Tibial artery (tissue), 4 donors: Measurements from ENCODE around the gene DDX50.

Experiments
- DNase-seq, 2 donors: peaks; one replicate each; pipeline ENCODE4 v3.0.0-alpha.2; 2019
- H3K27ac ChIP-seq, 2 donors: fragments of 200-600 bp; sonication (generic) in 1 of 2; 1 replicate in 1 of 2; 2 replicates in 1 of 2; pipeline ENCODE4 v1.5.1; 2018 to 2019; ENCODE audit warnings: mild to moderate bottlenecking in 1 of 2
- H3K27me3 ChIP-seq, 2 donors: fragments of 200-600 bp; sonication (generic) in 1 of 2; one replicate each; pipeline versions ENCODE4 v1.5.1 to v1.6.0; 2016 to 2019
- H3K36me3 ChIP-seq, 3 donors: fragments of 200-600 bp; sonication (generic) in 2 of 3; one replicate each; pipeline ENCODE4 v1.5.1; 2016 to 2019; ENCODE audit warnings: mild to moderate bottlenecking in 2 of 3
- H3K4me1 ChIP-seq, 4 donors: fragments of 200-600 bp; sonication (generic) in 2 of 4; 1 replicate in 3 of 4; 2 replicates in 1 of 4; pipeline ENCODE4 v1.5.1; 2016 to 2019
- H3K4me3 ChIP-seq, 2 donors: fragments of 200-600 bp; sonication (generic) in 1 of 2; 1 replicate in 1 of 2; 2 replicates in 1 of 2; pipeline ENCODE4 v1.5.1; 2018 to 2019; ENCODE audit warnings: mild to moderate bottlenecking in 2 of 2
- H3K9me3 ChIP-seq, 3 donors: fragments of 200-600 bp; sonication (generic) in 1 of 3; one replicate each; pipeline ENCODE4 v1.5.1; 2016 to 2019
- CTCF ChIP-seq, 2 experiments: fragments of 200-600 bp in 1 of 2; fragments of 450-650 bp in 1 of 2; IDR thresholded peaks; one replicate each; pipeline ENCODE4 v1.5.1; 2017 to 2019; ENCODE audit warnings: antibody characterized with exemption in 2 of 2, mild to moderate bottlenecking in 1 of 2, moderate library complexity in 1 of 2
- intact Hi-C: fragments of 100-400 bp; cut with DNase I; formaldehyde crosslinking; loops from one replicate; pipeline ENCODE4 v1.15.0; 2023; ENCODE audit warnings: low total_unique reads

The DDX50 gene

GRCh38 chr10:68876246-68877138 is 24.6 kb upstream of the DDX50 start:
- H3K27me3 ChIP-seq, result no peaks in the 10 kb centered on the region
- no peaks in the 10 kb centered on the region for H3K36me3 ChIP-seq
- no peaks in the 10 kb centered on the region for H3K9me3 ChIP-seq
- intact Hi-C loops, result no loop called here
- H3K4me1 ChIP-seq, result peaks cover 0 to 15% (median 4%) of the 10 kb centered on the region in 4 donors
- H3K4me3 ChIP-seq, result no peak overlapping the region
- no peak for DNase-seq
- H3K27ac ChIP-seq, result no peak overlapping the region
- no peak for TF ChIP-seq CTCF (IDR thresholded peaks at IDR 0.05)

GRCh38 chr10:68877482-68878110 is 23.5 kb upstream of the DDX50 start:
- Histone ChIP-seq H3K4me1 (peaks cover 0 to 4% (median 0%) of the 10 kb centered on the region in 4 donors), H3K36me3 (no peaks in the 10 kb centered on the region), H3K27ac (no peak overlapping the region), H3K9me3 (no peaks in the 10 kb centered on the region), H3K4me3 (no peak overlapping the region), H3K27me3 (peaks cover 0 to 2% of the 10 kb centered on the region in 2 donors)
- intact Hi-C loops, result no loop called here
- no peak for TF ChIP-seq CTCF (IDR thresholded peaks at IDR 0.05)
- DNase-seq, result no peak

- Histone ChIP-seq H3K27ac (no peak overlapping the region), H3K4me3 (no peak overlapping the region), H3K9me3 (no peaks in the 10 kb centered on the region), H3K27me3 (peaks cover 0 to 3% of the 10 kb centered on the region in 2 donors), H3K4me1 (no peaks in the 10 kb centered on the region), H3K36me3 (no peaks in the 10 kb centered on the region)
- DNase-seq, result no peak
- no peak for TF ChIP-seq CTCF (IDR thresholded peaks at IDR 0.05)
- intact Hi-C loops, result no loop called here
These were observed 22.6 kb upstream of the DDX50 start for GRCh38 chr10:68878496-68878895.

- intact Hi-C loops, result no loop called here
These were observed 21.5 kb upstream of the DDX50 start for GRCh38 chr10:68879628-68880027.

GRCh38 chr10:68880181-68880580 is 20.9 kb upstream of the DDX50 start:
- Histone ChIP-seq H3K4me1 (no peaks in the 10 kb centered on the region), H3K27ac (no peak overlapping the region), H3K36me3 (no peaks in the 10 kb centered on the region), H3K9me3 (no peaks in the 10 kb centered on the region), H3K4me3 (no peak overlapping the region), H3K27me3 (peaks cover 0 to 3% of the 10 kb centered on the region in 2 donors)
- intact Hi-C loops, result no loop called here
- no peak for DNase-seq
- no peak for TF ChIP-seq CTCF (IDR thresholded peaks at IDR 0.05)

More at GRCh38 chr10:68879628-68880027, 21.5 kb upstream of the DDX50 start:
- H3K27ac ChIP-seq, result no peak overlapping the region
- no peak overlapping the region for H3K4me3 ChIP-seq
- no peaks in the 10 kb centered on the region for H3K36me3 ChIP-seq
- peaks cover 0 to 3% of the 10 kb centered on the region in 2 donors for H3K27me3 ChIP-seq
- DNase-seq, result no peak
- no peak for TF ChIP-seq CTCF (IDR thresholded peaks at IDR 0.05)
- H3K9me3 ChIP-seq, result no peaks in the 10 kb centered on the region
- H3K4me1 ChIP-seq, result no peaks in the 10 kb centered on the region
